Stomach smooth muscle (tissue), 2 donors: Measurements from ENCODE around the gene DND1.
"Not testable (repeated sequence)": the region's sequence is repeated elsewhere in the genome, so short reads cannot be mapped to it uniquely, and the experiment has no call there.

ENCODE experiments used
- H3K27ac ChIP-seq: one replicate; pipeline ENCODE4 v1.7.0; 2013; ENCODE audit warnings: mild to moderate bottlenecking, low read length, inconsistent platforms
- H3K27me3 ChIP-seq, 2 donors: one replicate each; pipeline ENCODE4 v1.7.0; 2013; ENCODE audit warnings: low read length in 2 of 2; ENCODE audit not compliant: insufficient read depth in 2 of 2, control insufficient read depth in 1 of 2
- H3K36me3 ChIP-seq, 2 donors: one replicate each; pipeline ENCODE4 v1.7.0; 2013; ENCODE audit warnings: low read length in 2 of 2; ENCODE audit not compliant: control insufficient read depth in 2 of 2, insufficient read depth in 2 of 2
- H3K4me1 ChIP-seq: one replicate; pipeline ENCODE4 v1.7.0; 2013; ENCODE audit warnings: low read length; ENCODE audit not compliant: control insufficient read depth, insufficient read depth
- H3K4me3 ChIP-seq, 2 donors: one replicate each; pipeline ENCODE4 v1.7.0; 2013; ENCODE audit warnings: low read length in 2 of 2
- H3K9ac ChIP-seq, 2 donors: one replicate each; pipeline ENCODE4 v1.7.0; 2013; ENCODE audit warnings: low read length in 2 of 2, mild to moderate bottlenecking in 1 of 2
- H3K9me3 ChIP-seq, 2 donors: one replicate each; pipeline ENCODE4 v1.7.0; 2013; ENCODE audit warnings: low read length in 2 of 2; ENCODE audit not compliant: control insufficient read depth in 2 of 2
- donor health status: healthy.
- donor health status: Pancreatic carcinoma.

DND1 gene

DNA sequence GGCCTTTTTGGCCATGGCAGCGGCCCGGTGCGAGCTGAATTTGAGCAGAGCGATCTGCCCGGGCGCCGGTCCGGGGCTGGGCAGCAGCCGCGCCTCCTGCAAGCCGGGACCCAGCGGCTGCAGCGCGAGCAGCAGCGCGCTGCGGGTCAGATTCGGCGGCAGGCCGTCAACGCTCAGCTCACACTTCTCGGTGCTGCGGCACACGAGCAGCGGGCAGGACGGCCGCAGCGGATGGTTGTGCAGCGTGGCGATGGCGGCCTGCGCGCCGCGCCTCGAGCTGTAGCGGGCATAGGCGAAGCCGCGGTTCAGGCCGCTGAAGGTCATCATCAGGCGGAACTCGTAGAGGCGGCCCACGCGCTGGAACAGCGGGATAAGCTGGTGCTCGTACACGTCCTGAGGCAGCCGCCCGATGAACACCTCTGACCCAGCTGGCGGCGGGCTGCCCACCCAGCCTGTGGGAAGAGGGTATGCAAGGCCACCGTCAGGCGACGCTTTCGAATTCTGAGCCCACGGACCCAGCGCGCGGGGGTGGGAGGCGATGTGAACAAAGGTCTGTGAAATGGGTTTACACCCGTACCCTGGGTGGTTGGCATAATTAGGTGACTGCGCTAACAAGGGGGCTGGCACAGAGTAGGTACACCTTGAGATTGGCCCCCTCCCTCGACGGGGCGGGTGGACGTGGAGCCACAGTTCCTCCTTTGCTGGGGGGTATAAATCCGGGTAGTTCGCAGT is 755 bp downstream of the DND1 start:
- no peaks in the 10 kb centered on the region for H3K27me3 ChIP-seq
- no peak overlapping the region for H3K27ac ChIP-seq
- no peaks in the 10 kb centered on the region for H3K9me3 ChIP-seq
- no peaks in the 10 kb centered on the region for H3K4me1 ChIP-seq
- peaks cover 44 to 47% of the 10 kb centered on the region in 2 donors for H3K36me3 ChIP-seq
- H3K4me3 ChIP-seq: peak overlapping the region in 1 of 2 donors; percentile 44
- no peak overlapping the region for H3K9ac ChIP-seq

DNA sequence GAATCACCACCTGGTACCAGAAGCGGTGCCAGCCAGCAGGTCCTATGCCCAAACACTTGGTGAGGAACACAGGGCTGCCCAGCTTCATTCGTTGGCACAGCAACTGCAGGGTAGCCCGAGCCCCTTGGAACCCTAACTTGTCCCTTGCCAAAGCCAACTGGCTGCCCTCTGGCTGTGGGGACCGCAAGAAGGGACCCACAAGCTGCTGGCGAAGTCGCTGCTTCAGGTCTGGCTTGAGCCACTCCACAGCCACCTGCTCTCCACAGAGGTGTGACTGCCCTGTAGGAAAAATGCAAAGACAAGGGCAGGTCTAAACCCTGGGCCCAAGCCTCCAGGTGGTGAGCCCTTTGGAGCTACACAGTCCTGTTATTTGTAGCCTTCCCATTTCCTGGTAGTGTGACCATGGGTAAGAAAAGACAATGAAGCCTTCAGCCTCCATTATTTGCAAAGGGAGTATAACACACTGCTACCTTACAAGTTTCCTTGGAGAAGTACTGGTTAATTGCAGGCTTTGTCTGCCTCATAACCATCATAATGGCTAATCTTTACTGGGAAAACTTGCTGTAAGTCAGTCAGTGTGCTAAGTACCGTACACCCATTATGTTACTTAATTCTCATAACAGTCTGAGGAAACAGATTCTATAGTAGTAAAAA is 1.8 kb downstream of the DND1 start:
- Histone ChIP-seq H3K9ac (no peak overlapping the region), H3K36me3 (peaks cover 33 to 40% of the 10 kb centered on the region in 2 donors), H3K4me3 (no peak overlapping the region), H3K9me3 (no peaks in the 10 kb centered on the region), H3K27me3 (no peaks in the 10 kb centered on the region), H3K27ac (no peak overlapping the region), H3K4me1 (no peaks in the 10 kb centered on the region)

DNA sequence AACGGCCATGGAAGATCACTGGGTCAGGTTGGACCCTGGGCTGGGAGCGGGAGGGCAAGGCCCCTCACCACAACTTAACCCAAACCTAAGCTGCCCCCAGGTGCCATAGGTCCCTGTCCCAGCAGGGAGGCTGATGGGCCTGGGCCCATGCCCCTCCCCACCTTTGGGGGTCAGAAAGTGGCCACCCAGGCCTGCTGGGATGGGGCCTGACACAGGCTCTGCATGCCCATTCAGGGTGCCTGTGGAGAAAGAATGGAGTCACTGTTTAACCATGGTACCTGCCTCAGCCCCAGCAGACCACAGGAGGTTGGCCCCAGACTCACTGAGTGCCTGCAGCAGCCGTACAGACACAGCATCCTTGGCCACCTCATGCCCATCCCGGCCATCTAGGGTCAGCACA is 2.3 kb downstream of the DND1 start:
- peaks cover 30 to 36% of the 10 kb centered on the region in 2 donors for H3K36me3 ChIP-seq
- H3K4me1 ChIP-seq, H3K9ac ChIP-seq, H3K9me3 ChIP-seq, H3K4me3 ChIP-seq, H3K27ac ChIP-seq, H3K27me3 ChIP-seq: not testable (repeated sequence)

DNA sequence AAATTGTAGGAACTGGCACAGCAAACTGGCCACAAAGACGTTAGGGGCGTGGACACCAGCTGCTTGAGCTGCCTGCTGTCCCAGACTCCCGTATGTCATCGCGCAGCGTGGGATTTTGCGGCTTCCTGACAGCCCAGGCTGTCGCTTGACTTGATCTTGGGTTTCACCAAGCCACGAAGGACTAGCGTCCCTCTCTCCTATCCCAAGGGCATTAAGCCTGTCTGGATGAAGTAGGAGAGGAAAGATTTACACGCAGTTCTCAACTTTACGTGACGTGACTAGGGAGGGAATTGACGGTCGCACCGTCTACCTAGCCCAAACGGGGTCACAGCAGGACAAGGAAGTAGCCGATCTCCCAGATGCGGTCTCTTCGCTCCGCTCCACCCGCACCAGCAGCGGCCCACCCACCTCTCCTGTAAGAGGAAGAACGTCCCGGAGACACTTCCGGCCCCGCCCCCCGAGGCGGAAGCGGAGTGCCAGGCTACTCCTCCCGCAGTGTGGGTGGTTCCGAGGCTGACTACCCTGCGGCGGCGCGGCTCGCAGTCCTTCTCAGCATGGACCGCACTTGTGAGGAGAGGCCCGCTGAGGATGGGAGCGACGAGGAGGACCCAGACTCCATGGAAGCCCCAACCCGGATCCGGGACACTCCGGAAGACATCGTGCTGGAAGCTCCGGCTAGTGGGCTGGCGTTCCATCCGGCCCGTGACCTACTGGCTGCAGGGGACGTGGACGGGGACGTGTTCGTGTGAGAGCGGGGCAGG is 8.8 kb downstream of the DND1 start, which contains the start of gene WDR55:
WDR55 (plus strand) TSS at position 546 of the 761 bp plus-strand sequence; CDS start at position 555, 9 bp downstream.
- Histone ChIP-seq H3K9ac (peak within 1 kb of the TSS; percentile 91 to 95), H3K9me3 (no peaks in the 10 kb centered on the region), H3K4me1 (peaks cover 20% of the 10 kb centered on the region), H3K4me3 (peak within 1 kb of the TSS; percentile 95 to 99), H3K27me3 (no peaks in the 10 kb centered on the region), H3K27ac (peak within 1 kb of the TSS; percentile 89), H3K36me3 (peaks cover 41 to 49% of the 10 kb centered on the region in 2 donors)

DNA sequence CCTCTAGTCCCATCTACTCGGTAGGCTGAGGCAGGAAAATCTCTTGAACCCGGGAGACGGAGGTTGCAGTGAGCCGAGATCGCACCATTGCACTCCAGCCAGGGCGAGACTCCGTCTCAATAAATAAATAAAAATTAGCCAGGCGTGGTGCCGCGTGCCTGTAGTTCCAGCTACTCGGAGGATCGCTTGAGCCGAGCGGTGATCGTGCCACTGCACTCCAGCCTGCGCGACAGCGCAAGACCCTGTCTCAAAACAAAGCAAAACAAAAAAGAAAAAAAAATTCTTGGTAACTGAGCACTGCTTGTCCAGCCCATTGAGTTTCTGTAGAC is 9.4 kb downstream of the DND1 start:
- H3K36me3 ChIP-seq: peaks cover 43 to 49% of the 10 kb centered on the region in 2 donors
- H3K4me1 ChIP-seq: peaks cover 20% of the 10 kb centered on the region
- peak overlapping the region; percentile 89 for H3K27ac ChIP-seq
- peak overlapping the region; percentile 95 to 99 for H3K4me3 ChIP-seq
- no peaks in the 10 kb centered on the region for H3K9me3 ChIP-seq
- H3K27me3 ChIP-seq: no peaks in the 10 kb centered on the region
- peak overlapping the region; percentile 91 to 95 for H3K9ac ChIP-seq

DNA sequence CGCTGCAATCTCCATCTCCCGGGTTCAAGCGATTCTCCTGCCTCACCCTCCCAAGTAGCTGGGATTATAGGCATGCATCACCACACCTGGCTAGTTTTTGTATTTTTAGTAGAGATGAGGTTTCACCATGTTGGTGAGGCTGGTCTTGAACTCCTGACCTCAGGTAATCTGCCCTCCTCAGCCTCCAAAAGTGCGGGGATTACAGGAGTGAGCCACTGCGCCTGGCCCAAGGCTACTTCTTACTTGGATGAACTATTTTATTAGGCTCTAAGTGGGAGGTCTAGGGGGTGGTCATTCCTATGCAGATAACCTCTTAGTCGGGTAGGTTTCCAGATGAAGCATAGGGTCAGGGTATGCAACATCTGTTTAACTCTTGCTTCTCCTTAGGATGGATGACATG is 13.0 kb downstream of the DND1 start:
- H3K4me1 ChIP-seq: peaks cover 13% of the 10 kb centered on the region
- H3K4me3 ChIP-seq, H3K27me3 ChIP-seq, H3K9me3 ChIP-seq, H3K27ac ChIP-seq, H3K9ac ChIP-seq: not testable (repeated sequence)
- peaks cover 52 to 65% of the 10 kb centered on the region in 2 donors for H3K36me3 ChIP-seq

DNA sequence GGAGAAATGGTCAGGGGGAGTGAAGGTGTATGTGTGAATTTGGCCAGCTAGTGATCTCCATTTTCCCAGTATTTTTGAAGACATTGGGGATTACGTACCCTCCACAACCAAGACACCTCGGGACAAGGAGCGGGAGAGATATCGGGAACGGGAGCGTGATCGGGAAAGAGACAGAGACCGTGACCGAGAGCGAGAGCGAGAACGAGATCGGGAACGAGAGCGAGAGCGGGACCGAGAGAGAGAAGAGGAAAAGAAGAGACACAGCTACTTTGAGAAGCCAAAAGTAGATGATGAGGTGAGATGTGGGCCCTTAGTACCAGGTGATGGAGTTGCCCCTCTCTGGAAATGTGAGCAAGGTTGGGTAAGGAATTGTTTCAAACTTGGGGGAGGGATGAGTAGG is 14.5 kb downstream of the DND1 start:
- H3K36me3 ChIP-seq: peaks cover 65 to 80% of the 10 kb centered on the region in 2 donors
- no peaks in the 10 kb centered on the region for H3K27me3 ChIP-seq
- no peak overlapping the region for H3K9ac ChIP-seq
- H3K27ac ChIP-seq: no peak overlapping the region
- H3K4me1 ChIP-seq: peaks cover 4% of the 10 kb centered on the region
- no peaks in the 10 kb centered on the region for H3K9me3 ChIP-seq
- H3K4me3 ChIP-seq: no peak overlapping the region

DNA sequence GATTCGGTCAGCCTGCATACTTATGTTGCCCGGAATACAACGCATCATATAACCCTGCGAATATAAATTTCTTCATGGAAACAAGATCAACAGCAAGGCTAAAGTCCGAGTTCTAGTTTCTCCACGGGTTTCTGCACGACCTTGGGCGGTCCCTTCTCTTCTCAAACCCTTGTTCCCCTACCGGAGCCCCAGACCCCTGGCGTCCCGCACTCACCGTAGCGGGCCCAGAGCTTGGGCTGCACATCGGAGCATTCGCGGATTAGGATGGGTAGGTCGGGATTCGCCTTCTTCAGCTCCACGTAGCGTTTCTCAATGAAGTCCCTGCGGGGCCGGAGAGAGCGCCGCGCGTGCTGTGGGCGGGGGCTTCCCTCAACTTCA is 26.3 kb downstream of the DND1 start:
- Histone ChIP-seq H3K27ac (peak overlapping the region; percentile 75), H3K4me1 (peaks cover 17% of the 10 kb centered on the region), H3K9me3 (no peaks in the 10 kb centered on the region), H3K27me3 (no peaks in the 10 kb centered on the region), H3K36me3 (peaks cover 33 to 35% of the 10 kb centered on the region in 2 donors), H3K4me3 (peak overlapping the region; percentile 92 to 99), H3K9ac (peak overlapping the region; percentile 88 to 92)

DNA sequence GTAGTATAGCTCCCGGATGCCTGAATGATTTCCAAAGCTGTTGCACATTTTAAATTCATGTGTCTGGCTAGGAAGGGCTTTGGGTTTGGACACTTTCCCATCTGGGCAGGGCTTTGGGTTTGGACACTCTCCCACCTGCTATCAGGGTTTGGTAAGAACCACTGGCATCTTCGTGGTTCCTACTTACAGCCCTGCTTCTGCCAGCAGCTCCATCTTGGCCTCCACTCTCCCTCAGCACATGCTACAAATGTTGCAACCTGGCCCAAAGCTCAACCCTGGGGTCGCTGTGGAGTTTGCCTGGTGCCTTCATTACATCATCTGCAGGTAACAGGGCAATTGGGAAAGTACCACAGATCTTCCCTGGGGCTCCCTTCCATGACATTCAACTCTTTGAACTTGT is 30.7 kb downstream of the DND1 start:
- peaks cover 23 to 26% of the 10 kb centered on the region in 2 donors for H3K36me3 ChIP-seq
- H3K4me3 ChIP-seq: no peak overlapping the region
- H3K9me3 ChIP-seq: no peaks in the 10 kb centered on the region
- no peaks in the 10 kb centered on the region for H3K27me3 ChIP-seq
- peaks cover 23% of the 10 kb centered on the region for H3K4me1 ChIP-seq
- no peak overlapping the region for H3K27ac ChIP-seq
- no peak overlapping the region for H3K9ac ChIP-seq

DNA sequence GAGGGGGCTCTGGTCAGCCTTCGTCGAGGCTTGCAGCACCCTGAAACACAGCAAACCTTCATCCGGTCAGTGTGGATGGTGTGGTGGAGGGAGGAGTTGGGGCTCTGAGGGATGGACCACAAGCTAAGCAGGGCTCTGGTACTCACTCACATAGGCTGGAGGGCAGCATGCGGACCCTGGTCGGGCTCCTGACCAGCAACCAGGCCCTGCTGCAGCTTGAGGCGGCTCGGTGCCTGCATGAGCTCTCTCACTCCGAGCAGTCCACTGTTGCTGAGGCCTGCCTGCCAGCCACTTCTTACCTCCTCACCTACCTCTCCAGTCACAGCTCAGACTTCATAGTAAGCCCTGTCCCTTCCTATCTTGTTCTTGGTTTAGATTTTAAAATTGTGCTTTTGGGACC is 31.7 kb downstream of the DND1 start:
- no peaks in the 10 kb centered on the region for H3K9me3 ChIP-seq
- H3K27ac ChIP-seq: no peak overlapping the region
- H3K4me3 ChIP-seq: no peak overlapping the region
- no peaks in the 10 kb centered on the region for H3K27me3 ChIP-seq
- H3K4me1 ChIP-seq: peaks cover 19% of the 10 kb centered on the region
- no peak overlapping the region for H3K9ac ChIP-seq
- H3K36me3 ChIP-seq: peaks cover 23 to 26% of the 10 kb centered on the region in 2 donors
